H1 (cell line): ENCODE data around the gene PRKN. TPM values are rescaled to one million over a fixed set of nuclear protein-coding genes. Genes with fewer than 3 reads are reported as not detected.

ENCODE experiments used
- CTCF ChIA-PET: fragments of 300-600 bp; sonication (Branson Sonifier 250); formaldehyde crosslinking; loops from one replicate; lab custom pipeline; 2021; ENCODE audit not compliant: partially characterized antibody; lab: Charles Lee
- POLR2A ChIA-PET: fragments of 300-600 bp; sonication (Branson Sonifier 250); formaldehyde crosslinking; loops from one replicate; lab custom pipeline; 2021; ENCODE audit warnings: inconsistent platforms; ENCODE audit not compliant: partially characterized antibody; lab: Charles Lee
- DNase-seq, 2 experiments: peaks; one replicate each; pipeline versions ENCODE4 v3.0.0 to v3.0.0-alpha.2; 2010 to 2022; ENCODE audit warnings: low spot score in 2 of 2, low read depth in 1 of 2, mixed read lengths in 1 of 2
- FAIRE-seq: peaks from 2 replicates; lab custom pipeline; 2011; peaks lifted over from hg19 to GRCh38; lab: Jason Lieb, UNC
- H2AFZ ChIP-seq: 2 replicates; pipeline ENCODE4 v1.8.1; 2012; ENCODE audit warnings: low read length, inconsistent platforms
- H2AK5ac ChIP-seq: 2 replicates; pipeline ENCODE4 v1.6.1; 2013; ENCODE audit warnings: low read depth, low read length
- H2BK120ac ChIP-seq: replicated peaks from 2 replicates; pipeline ENCODE3; 2013; ENCODE audit warnings: low read depth, low read length, inconsistent platforms
- H2BK12ac ChIP-seq: 2 replicates; pipeline ENCODE4 v1.6.1; 2013; ENCODE audit warnings: low read depth, low read length
- H2BK15ac ChIP-seq: 2 replicates; pipeline ENCODE4 v1.6.1; 2013; ENCODE audit warnings: low read length
- H2BK20ac ChIP-seq: 2 replicates; pipeline ENCODE4 v1.6.1; 2013; ENCODE audit warnings: low read length
- H2BK5ac ChIP-seq: 2 replicates; pipeline ENCODE4 v1.6.1; 2013; ENCODE audit warnings: low read depth, low read length
- H3K14ac ChIP-seq: 2 replicates; pipeline ENCODE4 v1.6.1; 2013; ENCODE audit warnings: inconsistent platforms; ENCODE audit not compliant: insufficient read length
- H3K18ac ChIP-seq: 2 replicates; pipeline ENCODE4 v1.6.1; 2013; ENCODE audit warnings: low read length; ENCODE audit errors: extremely low read depth
- H3K23ac ChIP-seq: 2 replicates; pipeline ENCODE4 v1.6.1; 2013; ENCODE audit warnings: inconsistent platforms; ENCODE audit not compliant: insufficient read length
- H3K23me2 ChIP-seq: 2 replicates; pipeline ENCODE4 v1.6.1; 2013; ENCODE audit warnings: low read depth, low read length
- H3K27ac ChIP-seq: 2 replicates; pipeline ENCODE4 v1.6.1; 2011; ENCODE audit warnings: low read depth, low read length, inconsistent platforms
- H3K27me3 ChIP-seq, 4 experiments: replicated peaks in 1 of 4; 1 replicate in 1 of 4; 2 replicates in 3 of 4; pipeline versions ENCODE4 v1.6.1 to v1.8.1; 2011 to 2013; ENCODE audit warnings: low read length in 3 of 4, mild to moderate bottlenecking in 3 of 4, inconsistent platforms in 2 of 4, mixed read lengths in 2 of 4, moderate library complexity in 1 of 4; ENCODE audit not compliant: control insufficient read depth in 3 of 4, insufficient read depth in 3 of 4; ENCODE audit errors: extremely low read depth in 1 of 4
- H3K36me3 ChIP-seq, 4 experiments: 2 replicates each; pipeline versions ENCODE4 v1.6.1 to v1.8.1; 2011 to 2013; ENCODE audit warnings: mild to moderate bottlenecking in 4 of 4, low read length in 3 of 4, moderate library complexity in 2 of 4, control low read depth in 1 of 4, inconsistent platforms in 1 of 4; ENCODE audit not compliant: insufficient read depth in 4 of 4, control insufficient read depth in 2 of 4
- H3K4ac ChIP-seq: replicated peaks from 2 replicates; pipeline ENCODE3; 2013; ENCODE audit warnings: low read length, low read depth, mixed read lengths, inconsistent platforms; ENCODE audit not compliant: insufficient read length
- H3K4me1 ChIP-seq, 4 experiments: replicated peaks in 1 of 4; 1 replicate in 1 of 4; 2 replicates in 3 of 4; pipeline versions ENCODE4 v1.6.1 to v1.8.1; 2011 to 2013; ENCODE audit warnings: low read length in 3 of 4, inconsistent platforms in 2 of 4, mixed read lengths in 1 of 4; ENCODE audit not compliant: insufficient read depth in 4 of 4, control insufficient read depth in 3 of 4
- H3K4me2 ChIP-seq, 2 experiments: 2 replicates each; pipeline versions ENCODE4 v1.6.1 to v1.8.1; 2011 to 2013; ENCODE audit warnings: low read depth in 2 of 2, low read length in 2 of 2, control low read depth in 1 of 2, inconsistent platforms in 1 of 2, mild to moderate bottlenecking in 1 of 2; ENCODE audit not compliant: insufficient read depth in 1 of 2
- H3K4me3 ChIP-seq, 4 experiments: fragments of 200-600, 300-600 bp in 1 of 4; sonication (generic), shearing (Covaris generic), sonication (Bioruptor Twin) in 1 of 4; 2 replicates each; pipeline versions ENCODE4 v1.5.1 to v1.8.1; 2011 to 2016; ENCODE audit warnings: low read length in 4 of 4, low read depth in 3 of 4, control low read depth in 2 of 4, inconsistent platforms in 2 of 4, mild to moderate bottlenecking in 2 of 4, mixed read lengths in 1 of 4, moderate library complexity in 1 of 4; ENCODE audit not compliant: insufficient read depth in 2 of 4; ENCODE audit errors: extremely low read depth in 1 of 4
- H3K56ac ChIP-seq: replicated peaks from 2 replicates; pipeline ENCODE3; 2013; ENCODE audit warnings: low read depth, mild to moderate bottlenecking, mixed read lengths, low read length, inconsistent platforms; ENCODE audit not compliant: insufficient read length
- H3K79me1 ChIP-seq: 2 replicates; pipeline ENCODE4 v1.6.1; 2013; ENCODE audit warnings: low read depth, low read length, control low read depth
- H3K79me2 ChIP-seq, 2 experiments: 2 replicates each; pipeline versions ENCODE4 v1.6.1 to v1.8.1; 2012 to 2013; ENCODE audit warnings: low read length in 2 of 2, mild to moderate bottlenecking in 2 of 2, inconsistent platforms in 1 of 2; ENCODE audit not compliant: insufficient read depth in 2 of 2, control insufficient read depth in 1 of 2
- H3K9ac ChIP-seq, 4 experiments: replicated peaks in 1 of 4; 1 replicate in 1 of 4; 2 replicates in 3 of 4; pipeline versions ENCODE4 v1.6.1 to v1.8.1; 2011 to 2013; ENCODE audit warnings: low read depth in 3 of 4, low read length in 3 of 4, control low read depth in 2 of 4, mild to moderate bottlenecking in 2 of 4, moderate library complexity in 2 of 4, inconsistent platforms in 1 of 4; ENCODE audit errors: extremely low read depth in 1 of 4
- H3K9me3 ChIP-seq, 2 experiments: 2 replicates each; pipeline versions ENCODE4 v1.6.1 to v1.8.1; 2012 to 2013; ENCODE audit warnings: mild to moderate bottlenecking in 2 of 2, moderate library complexity in 2 of 2, control low read depth in 1 of 2, inconsistent platforms in 1 of 2, low read depth in 1 of 2, low read length in 1 of 2, mixed read lengths in 1 of 2; ENCODE audit not compliant: insufficient read depth in 2 of 2
- H4K20me1 ChIP-seq, 2 experiments: replicated peaks in 1 of 2; 2 replicates each; pipeline versions ENCODE3 to v1.8.1; 2011 to 2013; ENCODE audit warnings: inconsistent platforms in 2 of 2, low read length in 2 of 2, mild to moderate bottlenecking in 1 of 2; ENCODE audit not compliant: insufficient read depth in 2 of 2, control insufficient read depth in 1 of 2
- H4K5ac ChIP-seq: 2 replicates; pipeline ENCODE4 v1.6.1; 2013; ENCODE audit warnings: low read length, low read depth, mixed read lengths, inconsistent platforms; ENCODE audit not compliant: insufficient read length
- H4K8ac ChIP-seq: 2 replicates; pipeline ENCODE4 v1.8.0; 2013; ENCODE audit warnings: mild to moderate bottlenecking, moderate library complexity, low read length, inconsistent platforms; ENCODE audit not compliant: insufficient read depth; ENCODE audit errors: extremely low read depth
- H4K91ac ChIP-seq: replicated peaks from 2 replicates; pipeline ENCODE3; 2013; ENCODE audit warnings: low read length, mixed read lengths, inconsistent platforms; ENCODE audit not compliant: insufficient read length
- ATF2 ChIP-seq: IDR thresholded peaks from 2 replicates; pipeline ENCODE4 v1.6.1; 2012; ENCODE audit warnings: low read length, inconsistent platforms
- ATF3 ChIP-seq: IDR thresholded peaks from 2 replicates; pipeline ENCODE4 v1.6.1; 2011; ENCODE audit warnings: low read depth, mild to moderate bottlenecking, low read length; ENCODE audit not compliant: insufficient read depth
- BRCA1 ChIP-seq: IDR thresholded peaks from 2 replicates; pipeline ENCODE4 v1.6.1; 2012; ENCODE audit warnings: low read depth, low read length, improper control_type of control experiment
- MAX ChIP-seq: IDR thresholded peaks from 2 replicates; pipeline ENCODE4 v1.6.1; 2012; ENCODE audit warnings: inconsistent platforms
- NRF1 ChIP-seq: IDR thresholded peaks from 2 replicates; pipeline ENCODE4 v1.6.1; 2011; ENCODE audit warnings: mild to moderate bottlenecking, low read depth, low read length, improper control_type of control experiment
- TAF1 ChIP-seq: IDR thresholded peaks from 2 replicates; pipeline ENCODE4 v1.6.1; 2011; ENCODE audit warnings: mild to moderate bottlenecking, low read depth, low read length
- WGBS, 2 experiments: shearing (Covaris generic) in 1 of 2; methylation state at CpG; one replicate each; pipeline versions ENCODE4 v1.1.6 to v1.1.7; 2013 to 2015; ENCODE audit warnings: low lambda C conversion rate in 2 of 2, mixed read lengths in 2 of 2, inconsistent platforms in 1 of 2, low coverage in 1 of 2, missing lambda C conversion rate in 1 of 2; ENCODE audit not compliant: insufficient replicate concordance in 2 of 2, insufficient coverage in 1 of 2, insufficient read length in 1 of 2; ENCODE audit errors: extremely low coverage in 1 of 2, missing lambda C conversion rate in 1 of 2; 5-methylcytosine and 5-hydroxymethylcytosine counted together
- polyA plus RNA-seq, 7 experiments: library from polyadenylated mRNA; depleted of rRNA in 3 of 7; stranded (reverse) in 5 of 7; unstranded in 2 of 7; fragments of >200 nt in 5 of 7; fragments of 200-250 nt in 2 of 7; gene quantifications; 1 replicate in 5 of 7; 2 replicates in 1 of 7; 4 replicates in 1 of 7; pipeline versions ENCODE4 v1.2.1 to v1.2.3, GENCODE V29; 2011 to 2013; ENCODE audit warnings: missing spikeins in 2 of 7, mixed read lengths in 2 of 7
- total RNA-seq: library from RNA; stranded (reverse); fragmentation: NEBNext Ultra II Directional; extraction: Animal tissue kit (Norgen Biotek cat#: 25700); gene quantifications from 2 replicates; pipeline ENCODE4 v1.2.1, GENCODE V29; 2021

The PRKN gene
- total and polyA plus RNA-seq, 2 of the 8 experiments (the other 6 are each of a cell fraction or from before 2014, with no cell fraction given), result 0.13 to 0.29 TPM

GRCh38 chr6:162637317-162637716 is 90.2 kb downstream of the PRKN start:
- H3K4me2 ChIP-seq, result no peak overlapping the region
- no peak overlapping the region for H3K56ac ChIP-seq
- H2BK20ac ChIP-seq, result no peak overlapping the region
- H3K23ac ChIP-seq, result no peak overlapping the region
- no peak overlapping the region for H2BK5ac ChIP-seq
- H3K23me2 ChIP-seq, result no peaks in the 10 kb centered on the region; the same call in 1 of the 2 replicates
- H4K91ac ChIP-seq, result no peak overlapping the region
- H3K27me3 ChIP-seq, result no peaks in the 10 kb centered on the region
- CTCF ChIA-PET, result interaction anchor here (0.6 kb wide), 1 partner anchor 1306 kb away, joined by 3 read pairs; no protein-coding TSS in a partner anchor
- H2BK12ac ChIP-seq, result no peak overlapping the region
- no peaks in the 10 kb centered on the region for H3K79me2 ChIP-seq
- H3K14ac ChIP-seq, result no peak overlapping the region
- H3K27ac ChIP-seq, result no peak overlapping the region
- POLR2A ChIA-PET, result no interaction called here
- no peaks in the 10 kb centered on the region for H4K20me1 ChIP-seq
- 100% methylated on average over 2 of the region's 2 CpGs; no CpG with 5 or more reads in 1 of the 2 experiments for WGBS, 2 experiments
- H3K9ac ChIP-seq, result no peak overlapping the region
- FAIRE-seq, result no peak
- H3K18ac ChIP-seq, result no peak overlapping the region
- H3K4ac ChIP-seq, result no peak overlapping the region
- no peak overlapping the region for H4K8ac ChIP-seq
- H2AFZ ChIP-seq, result no peak overlapping the region
- H3K4me1 ChIP-seq, result no peaks in the 10 kb centered on the region
- TF ChIP-seq BRCA1 (no peak), NRF1 (no peak), TAF1 (no peak), ATF3 (no peak), MAX (no peak), ATF2 (no peak)
- no peaks in the 10 kb centered on the region for H3K79me1 ChIP-seq
- H3K4me3 ChIP-seq, result no peak overlapping the region
- no peak for DNase-seq
- no peak overlapping the region for H2BK15ac ChIP-seq
- H2AK5ac ChIP-seq, result no peak overlapping the region
- H4K5ac ChIP-seq, result no peak overlapping the region
- no peak overlapping the region for H2BK120ac ChIP-seq
- H3K36me3 ChIP-seq, result no peaks in the 10 kb centered on the region
- H3K9me3 ChIP-seq, result no peaks in the 10 kb centered on the region
